SK-N-MC (cell line): ENCODE measurements around the gene C6orf15.

Experiments
- DNase-seq: peaks from one replicate; pipeline ENCODE4 v3.0.0-alpha.2; 2011; ENCODE audit warnings: low read depth, low spot score
- H3K27ac ChIP-seq: fragments of 200-600 bp; sonication (generic); 2 replicates; pipeline ENCODE4 v1.5.1; 2016; ENCODE audit warnings: mixed run types
- H3K36me3 ChIP-seq: fragments of 200-600 bp; sonication (generic); 2 replicates; pipeline ENCODE4 v1.6.1; 2017; ENCODE audit warnings: antibody characterized with exemption, low read length, mixed read lengths; ENCODE audit not compliant: insufficient read depth
- H3K4me3 ChIP-seq: fragments of 200-600 bp; sonication (generic); 2 replicates; pipeline ENCODE4 v1.5.1; 2016
- H3K9ac ChIP-seq: fragments of 200-600 bp; sonication (generic); 2 replicates; pipeline ENCODE4 v1.8.0; 2017; ENCODE audit warnings: mixed run types, mixed read lengths; ENCODE audit not compliant: insufficient read length
- H3K9me3 ChIP-seq: fragments of 200-600 bp; sonication (generic); 2 replicates; pipeline ENCODE4 v1.6.1; 2017; ENCODE audit warnings: low read depth, mild to moderate bottlenecking, antibody characterized with exemption, low read length, moderate library complexity, mixed read lengths
- EZH2 ChIP-seq: fragments of 200-600 bp; sonication (generic); IDR thresholded peaks from one replicate; pipeline ENCODE4 v1.6.1; 2017; ENCODE audit warnings: antibody characterized with exemption
- FOXP2 ChIP-seq: optimal IDR thresholded peaks from 2 replicates; pipeline ENCODE3; 2011; ENCODE audit warnings: mild to moderate bottlenecking, moderate library complexity; ENCODE audit not compliant: insufficient read depth; ENCODE audit errors: extremely low read length, control extremely low read depth
- POLR2AphosphoS5 ChIP-seq: IDR thresholded peaks from 2 replicates; pipeline ENCODE4 v1.6.1; 2012; ENCODE audit warnings: mild to moderate bottlenecking, low read depth, low read length, borderline replicate concordance

C6orf15 gene

GRCh38 chr6:31115941-31116560, 3.7 kb upstream of the C6orf15 start:
- no peak overlapping the region for H3K27ac ChIP-seq
- H3K9me3 ChIP-seq: no peaks in the 10 kb centered on the region
- DNase-seq: no peak
- no peak for TF ChIP-seq POLR2AphosphoS5
- no peak for TF ChIP-seq FOXP2
- no peak for TF ChIP-seq EZH2
- H3K9ac ChIP-seq: no peak overlapping the region
- H3K4me3 ChIP-seq: no peak overlapping the region
- no peaks in the 10 kb centered on the region for H3K36me3 ChIP-seq

GRCh38 chr6:31114970-31115849, 2.8 kb upstream of the C6orf15 start:
- H3K9ac ChIP-seq: no peak overlapping the region
- H3K9me3 ChIP-seq: no peaks in the 10 kb centered on the region
- no peaks in the 10 kb centered on the region for H3K36me3 ChIP-seq
- no peak overlapping the region for H3K27ac ChIP-seq
- TF ChIP-seq POLR2AphosphoS5 (no peak), EZH2 (no peak), FOXP2 (no peak)
- no peak for DNase-seq
- H3K4me3 ChIP-seq: no peak overlapping the region

DNA sequence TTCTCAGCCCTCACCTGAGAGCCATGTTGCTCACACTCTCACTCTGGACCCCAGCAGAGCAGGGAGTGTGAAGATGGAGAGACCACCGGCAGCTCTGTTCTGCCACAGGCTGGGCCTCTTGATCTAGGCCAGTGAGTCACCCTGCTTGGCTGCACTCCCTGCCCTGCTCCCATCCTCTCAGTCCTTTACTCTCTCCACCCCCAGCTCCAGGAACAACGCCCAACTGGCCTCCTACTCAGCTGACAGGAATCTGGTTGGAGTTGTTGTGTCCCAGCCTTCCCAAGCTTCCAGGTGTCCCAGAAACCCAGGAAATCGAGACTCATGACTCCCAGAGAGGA, 2.1 kb upstream of the C6orf15 start, which contains the start of gene PSORS1C1:
Gene PSORS1C1 (plus strand): TSS at position 260 of the 338 bp plus-strand sequence. CDS start 14,833 bp downstream, outside the sequence.
- Histone ChIP-seq H3K27ac (no peak within 1 kb of the TSS), H3K4me3 (0 out of 2 replicates have a peak within 1 kb of the TSS, but pooled peaks have one; percentile 0), H3K9ac (no peak within 1 kb of the TSS), H3K36me3 (no peaks in the 10 kb centered on the region), H3K9me3 (no peaks in the 10 kb centered on the region)
- TF ChIP-seq EZH2: no peak
- no peak for TF ChIP-seq POLR2AphosphoS5
- no peak for TF ChIP-seq FOXP2
- no peak for DNase-seq

DNA sequence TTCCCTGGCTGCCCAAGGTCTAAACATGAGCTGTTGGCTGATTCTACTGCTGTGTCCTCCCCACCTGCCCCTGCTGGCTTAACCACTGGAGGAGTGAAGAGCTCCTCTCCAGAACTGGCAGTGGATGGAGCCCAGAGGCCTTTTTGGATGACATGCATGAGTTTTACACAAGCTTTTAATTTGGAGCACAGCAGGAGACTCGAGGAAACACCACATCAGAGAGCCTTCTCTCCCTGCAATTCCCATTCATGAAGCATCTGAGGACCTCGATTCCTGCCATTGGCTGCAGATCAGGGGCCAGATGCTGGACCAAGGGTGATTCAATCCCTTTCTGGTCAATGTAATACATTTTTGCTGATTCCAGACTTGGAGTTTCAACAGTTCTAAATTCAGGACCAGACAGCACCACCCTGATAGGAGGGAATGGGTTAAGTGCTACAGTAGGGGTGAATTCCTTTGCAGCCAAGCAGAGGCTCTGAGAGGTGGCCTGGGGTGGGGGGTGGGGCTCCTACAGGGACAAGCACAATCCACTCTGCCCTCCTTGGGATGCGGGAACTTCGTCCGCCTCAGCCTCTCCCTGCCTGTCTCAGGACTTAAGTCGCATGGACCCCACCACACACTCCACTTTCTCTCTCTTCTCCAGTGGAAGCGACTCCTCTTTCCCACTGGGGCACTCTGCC, 1.6 kb upstream of the C6orf15 start:
- DNase-seq: no peak
- H3K4me3 ChIP-seq: 0 out of 2 replicates have a peak overlapping the region, but pooled peaks have one; percentile 0
- TF ChIP-seq EZH2: no peak
- no peak overlapping the region for H3K27ac ChIP-seq
- H3K9me3 ChIP-seq: no peaks in the 10 kb centered on the region
- H3K36me3 ChIP-seq: no peaks in the 10 kb centered on the region
- no peak overlapping the region for H3K9ac ChIP-seq

DNA sequence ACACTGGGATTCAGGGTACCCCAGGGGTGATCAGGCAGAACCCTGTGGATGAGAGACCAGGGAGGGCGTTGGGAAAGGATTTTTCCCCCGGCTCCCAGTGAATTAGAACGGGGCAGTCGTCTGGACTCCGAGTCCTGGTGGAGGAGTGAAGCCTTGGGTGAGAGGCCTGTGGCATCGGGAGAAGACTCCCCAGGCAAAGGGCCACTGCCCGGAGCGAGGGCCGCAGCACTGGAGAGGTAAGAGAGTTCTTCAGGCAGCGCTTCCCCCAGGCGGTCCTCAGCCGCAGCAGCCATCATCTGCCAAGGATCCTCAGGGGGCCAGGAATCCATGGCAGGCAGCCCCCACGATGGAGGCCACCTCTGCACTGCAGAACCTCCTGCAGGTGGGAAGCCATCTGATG, 663 bp downstream of the C6orf15 start:
- TF ChIP-seq EZH2 (no peak), FOXP2 (no peak), POLR2AphosphoS5 (no peak)
- Histone ChIP-seq H3K9ac (no peak overlapping the region), H3K36me3 (no peaks in the 10 kb centered on the region), H3K4me3 (no peak overlapping the region), H3K27ac (no peak overlapping the region), H3K9me3 (no peaks in the 10 kb centered on the region)
- DNase-seq: no peak

- TF ChIP-seq EZH2: no peak
- TF ChIP-seq FOXP2: no peak
- no peak for TF ChIP-seq POLR2AphosphoS5
- H3K9ac ChIP-seq: no peak overlapping the region
- H3K36me3 ChIP-seq: no peaks in the 10 kb centered on the region
- no peak overlapping the region for H3K4me3 ChIP-seq
- DNase-seq: no peak
- H3K27ac ChIP-seq: no peak overlapping the region
- H3K9me3 ChIP-seq: no peaks in the 10 kb centered on the region
Measured at GRCh38 chr6:31110825-31111582, 1.4 kb downstream of the C6orf15 start.

DNA sequence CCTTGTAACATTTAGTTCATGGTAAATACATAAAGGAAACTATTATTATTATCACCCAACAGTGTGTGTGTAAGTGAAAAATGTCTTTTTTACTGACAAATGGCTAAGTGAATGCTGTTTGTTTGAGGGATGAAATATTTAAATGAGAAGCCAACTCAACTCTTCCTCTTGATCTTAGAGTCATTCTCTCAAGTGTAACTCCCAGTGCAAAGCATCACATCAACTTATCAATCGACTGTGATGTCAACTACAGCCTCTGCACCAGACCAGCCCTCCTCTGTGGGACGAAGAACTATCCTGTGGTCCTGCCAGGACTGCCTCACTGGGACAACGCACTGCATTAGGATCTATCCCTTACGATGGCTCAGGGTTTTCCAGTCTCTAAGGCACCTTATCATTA, 5.3 kb downstream of the C6orf15 start:
- DNase-seq: no peak
- TF ChIP-seq FOXP2 (no peak), EZH2 (no peak)
- Histone ChIP-seq H3K9me3 (no peaks in the 10 kb centered on the region), H3K27ac (no peak overlapping the region), H3K9ac (no peak overlapping the region), H3K36me3 (no peaks in the 10 kb centered on the region), H3K4me3 (no peak overlapping the region)

DNA sequence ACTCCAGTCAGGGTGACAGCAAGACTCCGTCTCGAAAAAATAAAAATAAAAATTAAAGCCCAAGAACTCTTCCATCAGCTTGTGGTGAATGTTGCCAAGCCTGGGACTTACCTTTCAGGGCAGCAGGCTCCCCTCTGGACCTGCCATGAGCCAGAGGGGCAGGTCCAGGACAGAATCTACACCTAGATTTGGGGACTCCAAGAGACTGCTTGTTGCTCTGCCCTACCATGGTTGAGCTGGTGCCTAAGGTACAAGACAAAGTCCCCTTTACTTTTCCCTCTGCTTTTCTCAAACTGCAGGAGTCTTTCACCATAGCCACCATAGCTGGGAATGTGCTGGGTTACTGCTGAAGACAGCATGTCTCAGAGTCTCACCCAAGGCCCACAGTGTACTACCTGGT, 9.2 kb downstream of the C6orf15 start:
- no peak for DNase-seq
- TF ChIP-seq EZH2 (no peak), FOXP2 (no peak), POLR2AphosphoS5 (no peak)
- Histone ChIP-seq H3K4me3 (no peak overlapping the region), H3K9ac (no peak overlapping the region), H3K9me3 (no peaks in the 10 kb centered on the region), H3K36me3 (no peaks in the 10 kb centered on the region), H3K27ac (no peak overlapping the region)

- no peaks in the 10 kb centered on the region for H3K9me3 ChIP-seq
- no peak overlapping the region for H3K27ac ChIP-seq
- H3K36me3 ChIP-seq: no peaks in the 10 kb centered on the region
- no peak overlapping the region for H3K9ac ChIP-seq
- DNase-seq: no peak
- TF ChIP-seq POLR2AphosphoS5 (no peak), EZH2 (no peak), FOXP2 (no peak)
- no peak overlapping the region for H3K4me3 ChIP-seq
Measured at GRCh38 chr6:31098449-31098938, 13.9 kb downstream of the C6orf15 start.
